Peyer's patch (tissue), 4 donors: ENCODE data around the gene CPA1. TPM values are rescaled to one million over a fixed set of nuclear protein-coding genes. Genes with fewer than 3 reads are reported as not detected.

Experiments
- DNase-seq, 3 donors: peaks; one replicate each; pipeline ENCODE4 v3.0.0-alpha.2; 2017 to 2019
- H3K27ac ChIP-seq, 4 donors: fragments of 200-600 bp; sonication (generic); one replicate each; pipeline ENCODE4 v1.5.1; 2016 to 2019
- H3K27me3 ChIP-seq, 2 donors: fragments of 200-600 bp; sonication (generic); one replicate each; pipeline ENCODE4 v1.5.1; 2019
- H3K36me3 ChIP-seq, 3 donors: fragments of 200-600 bp; sonication (generic); one replicate each; pipeline ENCODE4 v1.5.1; 2016 to 2019
- H3K4me1 ChIP-seq, 4 donors: fragments of 200-600 bp; sonication (generic); one replicate each; pipeline ENCODE4 v1.5.1; 2016 to 2019
- H3K4me3 ChIP-seq, 4 donors: fragments of 200-600 bp; sonication (generic); 1 replicate in 3 of 4; 2 replicates in 1 of 4; pipeline ENCODE4 v1.5.1; 2016 to 2019; ENCODE audit warnings: mild to moderate bottlenecking in 1 of 4
- H3K9me3 ChIP-seq, 4 donors: fragments of 200-600 bp; sonication (generic); one replicate each; pipeline ENCODE4 v1.5.1; 2016 to 2019; ENCODE audit warnings: mild to moderate bottlenecking in 1 of 4
- CTCF ChIP-seq, 6 experiments: fragments of 450-650 bp in 4 of 6; fragments of 200-600 bp in 2 of 6; sonication (generic) in 1 of 6; IDR thresholded peaks; one replicate each; pipeline ENCODE4 v1.5.1; 2017 to 2019; ENCODE audit warnings: antibody characterized with exemption in 6 of 6, mild to moderate bottlenecking in 3 of 6, moderate library complexity in 1 of 6
- POLR2A ChIP-seq, 2 donors: fragments of 450-650 bp; IDR thresholded peaks; one replicate each; pipeline ENCODE4 v1.5.1; 2017; ENCODE audit warnings: antibody characterized with exemption in 2 of 2, mild to moderate bottlenecking in 2 of 2, moderate library complexity in 2 of 2
- total RNA-seq, 4 donors: library from RNA; depleted of rRNA; stranded (reverse); fragments of >200 nt; gene quantifications; one replicate each; pipeline ENCODE4 v1.1.0, GENCODE V29; 2016

CPA1 gene
- total RNA-seq, 4 donors from 2014 or later: not detected

GRCh38 chr7:130420943-130421578 lies 40.8 kb downstream of the CPA1 start:
- no peaks in the 10 kb centered on the region for H3K4me1 ChIP-seq
- DNase-seq: no peak

GRCh38 chr7:130421684-130422083 lies 41.4 kb downstream of the CPA1 start:
- H3K27me3 ChIP-seq: no peaks in the 10 kb centered on the region
- H3K4me1 ChIP-seq: no peaks in the 10 kb centered on the region
- DNase-seq: no peak
- no peaks in the 10 kb centered on the region for H3K36me3 ChIP-seq
- no peak overlapping the region for H3K27ac ChIP-seq
- H3K4me3 ChIP-seq: no peak overlapping the region
- H3K9me3 ChIP-seq: no peaks in the 10 kb centered on the region
- no peak for TF ChIP-seq CTCF (IDR thresholded peaks at IDR 0.05)
- TF ChIP-seq POLR2A (IDR thresholded peaks at IDR 0.05): no peak

More at GRCh38 chr7:130420943-130421578, 40.8 kb downstream of the CPA1 start:
- H3K36me3 ChIP-seq: no peaks in the 10 kb centered on the region
- no peaks in the 10 kb centered on the region for H3K27me3 ChIP-seq
- no peak for TF ChIP-seq CTCF (IDR thresholded peaks at IDR 0.05)
- TF ChIP-seq POLR2A (IDR thresholded peaks at IDR 0.05): no peak
- H3K9me3 ChIP-seq: no peaks in the 10 kb centered on the region
- no peak overlapping the region for H3K4me3 ChIP-seq
- no peak overlapping the region for H3K27ac ChIP-seq

GRCh38 chr7:130423501-130424037 lies 43.3 kb downstream of the CPA1 start:
- no peaks in the 10 kb centered on the region for H3K27me3 ChIP-seq
- H3K4me1 ChIP-seq: no peaks in the 10 kb centered on the region
- no peaks in the 10 kb centered on the region for H3K36me3 ChIP-seq
- H3K4me3 ChIP-seq: no peak overlapping the region
- H3K9me3 ChIP-seq: no peaks in the 10 kb centered on the region
- no peak overlapping the region for H3K27ac ChIP-seq
- TF ChIP-seq CTCF (IDR thresholded peaks at IDR 0.05) (no peak), POLR2A (IDR thresholded peaks at IDR 0.05) (no peak)
- DNase-seq: no peak

GRCh38 chr7:130425796-130426195 lies 45.5 kb downstream of the CPA1 start:
- Histone ChIP-seq H3K4me1 (no peaks in the 10 kb centered on the region), H3K36me3 (no peaks in the 10 kb centered on the region)
- DNase-seq: no peak

GRCh38 chr7:130426564-130426963 lies 46.3 kb downstream of the CPA1 start:
- no peaks in the 10 kb centered on the region for H3K9me3 ChIP-seq
- H3K27ac ChIP-seq: no peak overlapping the region
- DNase-seq: no peak
- no peak overlapping the region for H3K4me3 ChIP-seq
- no peaks in the 10 kb centered on the region for H3K36me3 ChIP-seq
- peaks cover 0 to 4% (median 0%) of the 10 kb centered on the region in 4 donors for H3K4me1 ChIP-seq
- TF ChIP-seq POLR2A (IDR thresholded peaks at IDR 0.05): no peak
- no peak for TF ChIP-seq CTCF (IDR thresholded peaks at IDR 0.05)
- H3K27me3 ChIP-seq: no peaks in the 10 kb centered on the region

More at GRCh38 chr7:130425796-130426195, 45.5 kb downstream of the CPA1 start:
- H3K27me3 ChIP-seq: no peaks in the 10 kb centered on the region
- H3K9me3 ChIP-seq: no peaks in the 10 kb centered on the region
- TF ChIP-seq CTCF (IDR thresholded peaks at IDR 0.05) (no peak), POLR2A (IDR thresholded peaks at IDR 0.05) (no peak)
- H3K4me3 ChIP-seq: no peak overlapping the region
- no peak overlapping the region for H3K27ac ChIP-seq
